ENCODE measurements around the gene GPAT3. TPM values are rescaled to one million over a fixed set of nuclear protein-coding genes. Genes with fewer than 3 reads are reported as not detected.

GPAT3 gene
- total and polyA plus RNA-seq, 2 of the 8 experiments (the other 6 are each of a cell fraction or from before 2014, with no cell fraction given), result 0.23 to 2.0 TPM

- H3K4me2 ChIP-seq (ENCODE audit: insufficient read depth in 1 of 2, low read depth in 2 of 2, low read length in 2 of 2), result no peak overlapping the region
Measured at GRCh38 chr4:83560523-83560922, 24.6 kb downstream of the GPAT3 start.

More at GRCh38 chr4:83560523-83560922, 24.6 kb downstream of the GPAT3 start:
- Histone ChIP-seq H3K4me3 (ENCODE audit: extremely low read depth in 1 of 4, insufficient read depth in 2 of 4, low read depth in 3 of 4, low read length in 4 of 4) (no peak overlapping the region), H4K5ac (ENCODE audit: insufficient read length, low read depth, low read length) (no peak overlapping the region), H2AFZ (ENCODE audit: low read length) (peak overlapping the region; percentile 32; the same call in 1 of the 2 replicates), H3K9me3 (ENCODE audit: insufficient read depth in 2 of 2, low read depth in 1 of 2, low read length in 1 of 2) (no peaks in the 10 kb centered on the region), H3K79me2 (ENCODE audit: control insufficient read depth in 1 of 2, insufficient read depth in 2 of 2, low read length in 2 of 2) (no peaks in the 10 kb centered on the region), H3K18ac (ENCODE audit: extremely low read depth, low read length) (no peak overlapping the region), H3K14ac (ENCODE audit: insufficient read length) (no peak overlapping the region), H3K4me1 (replicated peaks in 1 of 4; ENCODE audit: control insufficient read depth in 3 of 4, insufficient read depth in 4 of 4, low read length in 3 of 4) (no peaks in the 10 kb centered on the region), H3K23me2 (ENCODE audit: low read depth, low read length) (no peaks in the 10 kb centered on the region), H3K36me3 (ENCODE audit: control insufficient read depth in 2 of 4, insufficient read depth in 4 of 4, low read length in 3 of 4) (no peaks in the 10 kb centered on the region), H4K91ac (replicated peaks; ENCODE audit: insufficient read length, low read length) (no peak overlapping the region), H4K8ac (ENCODE audit: extremely low read depth, insufficient read depth, low read length) (no peak overlapping the region), H2BK120ac (replicated peaks; ENCODE audit: low read depth, low read length) (no peak overlapping the region), H4K20me1 (replicated peaks in 1 of 2; ENCODE audit: control insufficient read depth in 1 of 2, insufficient read depth in 2 of 2, low read length in 2 of 2) (no peaks in the 10 kb centered on the region), H3K27me3 (replicated peaks in 1 of 4; ENCODE audit: control insufficient read depth in 3 of 4, extremely low read depth in 1 of 4, insufficient read depth in 3 of 4, low read length in 3 of 4) (no peaks in the 10 kb centered on the region), H2BK20ac (ENCODE audit: low read length) (no peak overlapping the region), H2BK15ac (ENCODE audit: low read length) (no peak overlapping the region), H3K4ac (replicated peaks; ENCODE audit: insufficient read length, low read depth, low read length) (no peak overlapping the region), H2BK5ac (ENCODE audit: low read depth, low read length) (no peak overlapping the region), H3K56ac (replicated peaks; ENCODE audit: insufficient read length, low read depth, low read length) (no peak overlapping the region), H3K23ac (ENCODE audit: insufficient read length) (no peak overlapping the region), H3K79me1 (ENCODE audit: low read depth, low read length) (no peaks in the 10 kb centered on the region), H2BK12ac (ENCODE audit: low read depth, low read length) (no peak overlapping the region), H3K9ac (replicated peaks in 1 of 4; ENCODE audit: extremely low read depth in 1 of 4, low read depth in 3 of 4, low read length in 3 of 4) (no peak overlapping the region), H3K27ac (ENCODE audit: low read depth, low read length) (no peak overlapping the region), H2AK5ac (ENCODE audit: low read depth, low read length) (no peak overlapping the region)
- POLR2A ChIA-PET (ENCODE audit: partially characterized antibody), result no interaction called here
- no peak for DNase-seq (ENCODE audit: low read depth in 1 of 2, low spot score in 2 of 2)
- no peak for FAIRE-seq
- TF ChIP-seq ATF3 (IDR thresholded peaks at IDR 0.05; ENCODE audit: insufficient read depth, low read depth, low read length) (no peak), POLR2AphosphoS5 (IDR thresholded peaks at IDR 0.05; ENCODE audit: low read depth, low read length) (no peak), HDAC6 (IDR thresholded peaks at IDR 0.05; ENCODE audit: low read depth, low read length) (no peak), NANOG (IDR thresholded peaks at IDR 0.05; ENCODE audit: insufficient read depth, low read depth, low read length, poor library complexity, severe bottlenecking) (no peak), SP2 (IDR thresholded peaks at IDR 0.05; ENCODE audit: low read length) (no peak), HDAC2 (IDR thresholded peaks at IDR 0.05; ENCODE audit: borderline replicate concordance in 1 of 2, low read depth in 2 of 2, low read length in 2 of 2) (no peak), SP4 (IDR thresholded peaks at IDR 0.05; ENCODE audit: low read length) (no peak), BACH1 (IDR thresholded peaks at IDR 0.05; ENCODE audit: low read length) (no peak), TEAD4 (IDR thresholded peaks at IDR 0.05; ENCODE audit: low read depth, low read length) (no peak), JUND (IDR thresholded peaks at IDR 0.05; ENCODE audit: low read length) (no peak), EP300 (IDR thresholded peaks at IDR 0.05; ENCODE audit: borderline replicate concordance in 1 of 2, low read depth in 2 of 2, low read length in 2 of 2) (no peak), GTF2F1 (IDR thresholded peaks at IDR 0.05; ENCODE audit: borderline replicate concordance, low read depth, low read length) (no peak), GABPA (IDR thresholded peaks at IDR 0.05; ENCODE audit: borderline replicate concordance, insufficient read depth, low read length) (no peak), CBX5 (IDR thresholded peaks at IDR 0.05; ENCODE audit: low read depth, low read length) (no peak)
- 92% methylated on average over 3 of the region's 3 CpGs; no CpG with 5 or more reads in 1 of the 2 experiments for whole genome bisulfite sequencing, 2 experiments (ENCODE audit: extremely low coverage in 1 of 2, insufficient coverage in 1 of 2, insufficient read length in 1 of 2, insufficient replicate concordance in 2 of 2, low coverage in 1 of 2, low lambda C conversion rate in 2 of 2, missing lambda C conversion rate in 1 of 2)
- CTCF ChIA-PET (ENCODE audit: partially characterized antibody), result no interaction called here

Measured in H1 (cell line).